Heart left ventricle (tissue), 13 donors: ENCODE results near the gene RBM33.

Experiments
- POLR2A ChIP-seq, 2 donors: fragments of 450-650 bp; IDR thresholded peaks; one replicate each; pipeline ENCODE4 v1.6.1; 2017; ENCODE audit warnings: antibody characterized with exemption in 2 of 2, mild to moderate bottlenecking in 2 of 2, moderate library complexity in 2 of 2
- TF ChIP-seq, protein P1 (sequence below), 12 donors: fragments of 200-600 bp; sonication (generic) in 4 of 12; IDR thresholded peaks; one replicate each; pipeline versions ENCODE4 v1.5.0 to v1.8.0; 2018 to 2022; ENCODE audit warnings: antibody characterized with exemption in 12 of 12, mild to moderate bottlenecking in 5 of 12
- donor health status: ischemic (EF 13 %, LVEDD 7.1; RV severe dilation, severe dysfunction).
- donor health status: DM: no; HTN: yes; CAD: no.
- donor health status: DM: no; HTN: no; CAD: no.
- donor health status: ischemic (EF 25% LVEDD 6.9; RV normal size, moderate dysfunction).
- donor health status: ischemic (EF 25% LVEDD 5.7; RV mildly dilated, moderate dysfunction).
- donor health status: ischemic (EF 35%, LVEDD 5.7; RV mildly dilated, moderate dysfunction).
- donor health status: nonischemic (EF 11% LVEDD 7.7; RV severe dilation, severe dysfunction).
- donor health status: DM: yes; HTN: yes; CAD: no.
- donor health status: PGD.
- donor health status: ischemic (EF 29% LVEDD 5.4; RV normal size, mild dysfunction).
- donor health status: nonischemic (EF 23%, LVEDD 6.1; RV moderate dilation, normal function).

DNA sequence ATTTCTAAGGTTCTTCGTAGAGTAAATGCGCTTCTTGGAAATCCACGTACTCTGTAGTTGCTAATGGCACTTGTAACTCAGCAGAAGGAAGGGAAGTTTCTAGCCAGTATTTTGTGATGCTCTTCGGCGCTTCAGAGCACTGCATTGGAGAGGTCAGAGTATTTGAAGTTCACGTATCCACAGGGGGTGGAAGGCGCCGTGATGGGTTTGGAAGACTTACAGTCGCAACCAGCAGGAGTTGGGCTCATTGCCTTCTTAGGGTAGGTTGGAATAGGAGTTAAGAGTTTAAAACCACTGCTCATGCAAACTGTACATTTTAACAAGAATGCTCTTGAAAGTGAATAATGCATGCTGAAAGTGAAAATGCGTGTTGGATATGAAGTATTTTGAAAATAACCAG lies 118.7 kb downstream of the RBM33 start:
- TF ChIP-seq, protein P1, sequence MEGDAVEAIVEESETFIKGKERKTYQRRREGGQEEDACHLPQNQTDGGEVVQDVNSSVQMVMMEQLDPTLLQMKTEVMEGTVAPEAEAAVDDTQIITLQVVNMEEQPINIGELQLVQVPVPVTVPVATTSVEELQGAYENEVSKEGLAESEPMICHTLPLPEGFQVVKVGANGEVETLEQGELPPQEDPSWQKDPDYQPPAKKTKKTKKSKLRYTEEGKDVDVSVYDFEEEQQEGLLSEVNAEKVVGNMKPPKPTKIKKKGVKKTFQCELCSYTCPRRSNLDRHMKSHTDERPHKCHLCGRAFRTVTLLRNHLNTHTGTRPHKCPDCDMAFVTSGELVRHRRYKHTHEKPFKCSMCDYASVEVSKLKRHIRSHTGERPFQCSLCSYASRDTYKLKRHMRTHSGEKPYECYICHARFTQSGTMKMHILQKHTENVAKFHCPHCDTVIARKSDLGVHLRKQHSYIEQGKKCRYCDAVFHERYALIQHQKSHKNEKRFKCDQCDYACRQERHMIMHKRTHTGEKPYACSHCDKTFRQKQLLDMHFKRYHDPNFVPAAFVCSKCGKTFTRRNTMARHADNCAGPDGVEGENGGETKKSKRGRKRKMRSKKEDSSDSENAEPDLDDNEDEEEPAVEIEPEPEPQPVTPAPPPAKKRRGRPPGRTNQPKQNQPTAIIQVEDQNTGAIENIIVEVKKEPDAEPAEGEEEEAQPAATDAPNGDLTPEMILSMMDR (IDR thresholded peaks at IDR 0.05): no peak
- TF ChIP-seq POLR2A (IDR thresholded peaks at IDR 0.05): no peak
